DND-41 (cell line): ENCODE measurements around the gene TSPAN1.

Experiments used
- EZH2 ChIP-seq: IDR thresholded peaks from 3 replicates; pipeline ENCODE4 v1.6.1; 2012; ENCODE audit warnings: borderline replicate concordance, low read depth, mild to moderate bottlenecking, moderate library complexity, low read length, inconsistent platforms; ENCODE audit not compliant: severe bottlenecking
- TF ChIP-seq, protein P1 (sequence below): IDR thresholded peaks from 2 replicates; pipeline ENCODE4 v1.5.1; 2012; ENCODE audit warnings: borderline replicate concordance, low read length, moderate library complexity, mild to moderate bottlenecking; ENCODE audit not compliant: poor library complexity, severe bottlenecking; ENCODE audit errors: extremely low read depth

GRCh38 chr1:46210561-46210960, 35.7 kb downstream of the TSPAN1 start:
- TF ChIP-seq, protein P1, sequence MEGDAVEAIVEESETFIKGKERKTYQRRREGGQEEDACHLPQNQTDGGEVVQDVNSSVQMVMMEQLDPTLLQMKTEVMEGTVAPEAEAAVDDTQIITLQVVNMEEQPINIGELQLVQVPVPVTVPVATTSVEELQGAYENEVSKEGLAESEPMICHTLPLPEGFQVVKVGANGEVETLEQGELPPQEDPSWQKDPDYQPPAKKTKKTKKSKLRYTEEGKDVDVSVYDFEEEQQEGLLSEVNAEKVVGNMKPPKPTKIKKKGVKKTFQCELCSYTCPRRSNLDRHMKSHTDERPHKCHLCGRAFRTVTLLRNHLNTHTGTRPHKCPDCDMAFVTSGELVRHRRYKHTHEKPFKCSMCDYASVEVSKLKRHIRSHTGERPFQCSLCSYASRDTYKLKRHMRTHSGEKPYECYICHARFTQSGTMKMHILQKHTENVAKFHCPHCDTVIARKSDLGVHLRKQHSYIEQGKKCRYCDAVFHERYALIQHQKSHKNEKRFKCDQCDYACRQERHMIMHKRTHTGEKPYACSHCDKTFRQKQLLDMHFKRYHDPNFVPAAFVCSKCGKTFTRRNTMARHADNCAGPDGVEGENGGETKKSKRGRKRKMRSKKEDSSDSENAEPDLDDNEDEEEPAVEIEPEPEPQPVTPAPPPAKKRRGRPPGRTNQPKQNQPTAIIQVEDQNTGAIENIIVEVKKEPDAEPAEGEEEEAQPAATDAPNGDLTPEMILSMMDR, result no peak
- no peak for TF ChIP-seq EZH2
